HG03442 (cell line): ENCODE data around the gene MAMSTR.
"Not testable (repeated sequence)": the region's sequence is repeated elsewhere in the genome, so short reads cannot be mapped to it uniquely, and the experiment has no call there.

ENCODE experiments used
- ATAC-seq: cut with Tn5 transposase; IDR thresholded peaks from one replicate; pipeline ENCODE4 v1.9.1; 2021; ENCODE audit warnings: mild to moderate bottlenecking, moderate library complexity; ENCODE audit not compliant: unreplicated experiment

Gene MAMSTR

DNA sequence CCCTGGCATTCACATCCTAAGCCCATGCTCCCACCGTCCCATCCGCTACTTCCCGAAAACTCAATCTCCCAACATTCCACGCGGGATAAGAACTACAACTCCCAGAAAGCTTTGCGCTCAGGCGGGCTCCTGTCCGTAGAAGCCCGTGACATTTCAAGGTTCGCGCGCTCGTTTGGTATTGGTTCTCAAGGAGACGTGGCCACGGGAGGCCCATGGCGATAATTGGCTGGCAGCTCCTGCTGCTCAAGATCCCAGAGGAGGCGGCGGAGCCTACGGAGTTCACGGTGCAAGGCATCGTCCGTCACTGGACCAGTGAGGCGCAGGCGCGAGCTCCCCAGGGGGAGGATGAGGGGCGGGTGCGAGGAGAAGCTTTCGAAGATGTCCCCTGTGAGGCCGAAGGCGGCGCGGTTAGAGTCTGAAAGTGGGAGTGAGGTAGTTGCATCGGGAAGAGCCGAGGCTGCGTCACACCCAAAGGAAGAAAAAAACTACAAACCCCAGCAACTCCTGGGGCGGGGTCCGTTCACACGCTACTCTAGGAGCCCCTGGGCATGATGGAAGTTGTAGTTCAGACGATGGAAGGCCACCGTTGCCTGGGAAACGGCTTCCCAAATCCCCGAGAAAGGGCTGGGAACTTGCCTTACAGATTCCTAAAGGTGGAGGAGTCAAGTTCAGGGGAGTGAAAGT is 1.2 kb upstream of the MAMSTR start:
- ATAC-seq = peak; percentile 74

DNA sequence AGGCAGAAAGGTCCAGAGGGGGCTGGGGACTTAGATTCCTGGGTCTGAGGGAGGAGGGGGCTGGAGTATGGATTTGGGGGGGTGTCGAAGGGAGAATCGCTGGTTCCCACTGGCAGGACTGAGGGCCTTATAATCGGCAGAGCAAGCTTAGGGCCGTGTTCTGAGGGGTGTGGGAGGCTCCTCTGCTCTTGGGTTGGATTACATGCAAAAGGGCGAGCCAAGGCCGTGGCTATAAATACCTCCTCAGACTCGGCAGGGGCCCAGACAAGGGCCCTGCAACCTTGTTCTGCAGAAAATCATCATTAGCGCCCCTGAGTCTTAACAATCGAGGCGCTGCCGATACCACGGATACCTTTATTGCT is 707 bp upstream of the MAMSTR start:
- ATAC-seq = peak; percentile 9

DNA sequence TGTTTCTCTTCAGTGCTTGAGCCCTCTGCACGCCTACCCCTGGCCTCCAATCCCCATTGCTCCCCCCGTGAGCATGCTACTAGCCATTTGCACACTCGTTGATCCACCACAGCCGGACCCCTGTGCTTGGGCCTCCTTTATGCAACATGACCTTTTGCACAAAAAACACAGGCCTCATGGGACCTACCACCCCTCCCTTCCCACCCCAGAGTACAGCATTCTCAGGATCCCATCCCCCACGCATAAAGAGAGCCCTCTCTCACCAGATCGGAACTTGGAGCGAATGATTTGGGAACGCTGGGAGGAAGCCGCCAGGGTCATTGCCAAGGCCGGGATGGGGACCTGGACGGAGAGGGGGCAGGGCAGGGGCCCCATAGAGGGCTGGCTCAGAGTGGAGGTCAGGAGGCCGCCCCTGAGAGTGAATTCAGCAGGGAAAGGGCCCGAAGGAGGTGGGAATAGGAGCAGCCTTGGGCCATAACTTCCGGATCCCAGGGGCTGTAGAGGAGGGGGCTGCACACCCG is 754 bp downstream of the MAMSTR start:
- no peak for ATAC-seq

DNA sequence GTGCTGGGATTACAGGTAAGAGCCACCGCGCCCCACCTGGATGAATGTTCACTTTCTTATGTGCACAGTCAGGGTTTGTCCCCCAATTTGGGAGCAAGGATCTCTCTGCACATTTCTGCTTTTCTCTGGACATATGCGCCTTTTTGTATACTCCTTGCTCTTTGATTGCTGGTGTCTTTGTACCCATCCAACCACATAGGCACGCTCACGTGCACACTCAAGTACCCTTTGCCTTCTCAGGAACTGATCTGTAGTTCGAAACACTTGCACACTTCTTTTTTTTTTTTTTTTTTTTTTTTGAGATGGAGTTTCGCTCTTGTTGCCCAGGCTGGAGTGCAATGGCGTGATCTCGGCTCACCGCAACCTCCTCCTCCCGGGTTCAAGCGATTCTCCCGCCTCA is 1.4 kb downstream of the MAMSTR start:
- ATAC-seq = not testable (repeated sequence)

DNA sequence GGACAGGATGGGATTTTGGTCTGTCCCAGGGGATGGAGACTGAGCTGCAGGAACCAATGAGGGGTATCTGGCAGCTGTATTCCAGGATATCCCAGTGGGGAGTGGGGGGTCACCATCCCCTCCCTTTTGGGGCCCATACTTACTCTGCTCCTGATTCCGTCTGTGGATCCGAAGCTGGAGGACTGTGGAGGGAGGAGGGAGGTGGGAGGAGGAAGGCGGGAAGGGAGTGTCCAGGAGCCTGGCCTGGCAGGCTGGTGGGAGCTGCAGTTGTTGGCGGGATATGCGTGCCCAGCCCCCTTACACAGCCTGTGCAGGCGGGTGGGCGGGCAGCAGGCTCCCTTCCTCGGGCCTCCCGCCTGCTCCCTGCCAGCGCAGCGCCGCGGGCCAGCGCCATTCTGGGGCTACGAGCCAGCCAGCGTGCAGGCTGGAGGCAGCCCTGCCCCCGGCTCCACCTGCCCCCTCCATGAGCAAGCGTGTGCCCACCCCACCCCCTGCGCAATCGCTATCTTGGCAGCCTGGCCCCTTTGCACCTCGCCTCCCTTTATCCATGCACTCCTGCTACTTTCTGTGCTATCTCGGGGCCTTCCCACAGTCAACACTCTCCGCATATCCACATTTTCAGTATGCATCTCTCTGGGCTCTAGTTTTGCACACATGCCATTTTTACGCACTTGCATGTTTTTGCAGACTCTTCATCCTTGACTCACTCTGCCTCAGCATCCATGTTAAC is 2.8 kb downstream of the MAMSTR start:
- ATAC-seq = no peak

DNA sequence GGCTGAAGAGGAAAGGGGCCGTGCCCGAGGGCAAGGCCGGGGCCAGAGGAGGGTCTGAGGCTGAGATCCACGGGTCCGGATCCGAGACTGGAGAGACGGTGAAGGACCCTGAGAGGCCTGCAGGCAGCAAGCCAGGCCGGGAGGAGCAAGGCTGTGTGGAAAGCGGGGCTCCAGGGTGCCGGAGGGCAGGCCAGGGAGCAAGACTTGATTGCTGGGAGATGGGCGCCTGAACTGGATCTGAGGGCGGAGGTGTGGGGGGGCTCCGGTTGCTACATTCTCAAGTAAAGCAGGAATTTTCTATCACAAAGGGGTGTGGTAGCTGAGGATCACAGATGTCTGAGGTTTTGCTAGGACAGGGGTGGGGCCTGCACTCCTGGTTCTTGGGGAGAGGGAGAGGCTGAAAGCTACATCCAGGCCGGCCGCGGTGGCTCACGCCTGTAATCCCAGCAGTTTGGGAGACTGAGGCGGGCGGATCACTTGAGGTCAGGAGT is 3.8 kb downstream of the MAMSTR start:
- ATAC-seq = no peak

DNA sequence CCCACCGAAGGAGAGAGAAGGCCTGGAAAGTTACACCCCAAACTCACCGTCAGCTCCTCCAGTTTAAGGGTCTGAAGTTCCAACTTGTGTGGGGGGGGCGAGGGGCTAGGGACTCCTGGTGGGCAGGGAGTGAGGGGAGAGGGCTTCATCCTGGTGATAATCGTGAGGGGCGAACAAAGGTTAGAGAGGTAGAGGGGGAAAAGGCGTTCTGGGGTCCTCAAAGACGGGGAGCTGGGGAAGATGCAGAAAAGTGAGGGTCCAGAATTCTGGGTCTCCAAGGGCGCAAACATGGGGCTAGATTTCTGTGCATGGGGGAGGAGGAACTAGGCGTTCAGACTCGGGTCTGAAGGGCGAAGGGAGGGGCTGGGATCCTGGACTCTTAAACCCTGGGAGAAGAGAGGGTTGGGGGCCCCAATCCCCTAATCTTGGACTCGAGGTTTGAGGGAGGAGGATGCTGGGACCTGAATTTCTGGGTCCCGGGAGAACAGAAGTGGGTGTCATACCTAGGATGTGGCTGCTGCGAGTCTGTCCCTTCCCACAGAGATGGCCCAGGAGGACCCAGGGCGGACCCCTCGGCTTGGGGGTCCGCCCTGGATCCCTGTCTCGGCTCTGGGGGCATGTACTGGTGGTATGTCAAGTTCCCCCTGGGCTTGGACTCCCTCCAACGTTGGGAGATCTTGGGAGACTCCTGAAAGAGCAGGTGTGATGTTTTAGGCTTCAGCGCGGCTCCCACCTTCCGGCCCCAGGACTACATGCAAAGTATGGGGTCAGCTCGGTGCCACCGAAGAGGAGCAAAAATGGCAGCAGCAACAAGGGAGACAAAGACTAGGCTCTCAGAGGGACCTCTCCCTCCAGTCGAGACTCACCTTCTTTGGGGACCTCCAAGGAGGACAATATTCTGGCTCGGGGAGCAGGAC is 4.5 kb downstream of the MAMSTR start:
- no peak for ATAC-seq

DNA sequence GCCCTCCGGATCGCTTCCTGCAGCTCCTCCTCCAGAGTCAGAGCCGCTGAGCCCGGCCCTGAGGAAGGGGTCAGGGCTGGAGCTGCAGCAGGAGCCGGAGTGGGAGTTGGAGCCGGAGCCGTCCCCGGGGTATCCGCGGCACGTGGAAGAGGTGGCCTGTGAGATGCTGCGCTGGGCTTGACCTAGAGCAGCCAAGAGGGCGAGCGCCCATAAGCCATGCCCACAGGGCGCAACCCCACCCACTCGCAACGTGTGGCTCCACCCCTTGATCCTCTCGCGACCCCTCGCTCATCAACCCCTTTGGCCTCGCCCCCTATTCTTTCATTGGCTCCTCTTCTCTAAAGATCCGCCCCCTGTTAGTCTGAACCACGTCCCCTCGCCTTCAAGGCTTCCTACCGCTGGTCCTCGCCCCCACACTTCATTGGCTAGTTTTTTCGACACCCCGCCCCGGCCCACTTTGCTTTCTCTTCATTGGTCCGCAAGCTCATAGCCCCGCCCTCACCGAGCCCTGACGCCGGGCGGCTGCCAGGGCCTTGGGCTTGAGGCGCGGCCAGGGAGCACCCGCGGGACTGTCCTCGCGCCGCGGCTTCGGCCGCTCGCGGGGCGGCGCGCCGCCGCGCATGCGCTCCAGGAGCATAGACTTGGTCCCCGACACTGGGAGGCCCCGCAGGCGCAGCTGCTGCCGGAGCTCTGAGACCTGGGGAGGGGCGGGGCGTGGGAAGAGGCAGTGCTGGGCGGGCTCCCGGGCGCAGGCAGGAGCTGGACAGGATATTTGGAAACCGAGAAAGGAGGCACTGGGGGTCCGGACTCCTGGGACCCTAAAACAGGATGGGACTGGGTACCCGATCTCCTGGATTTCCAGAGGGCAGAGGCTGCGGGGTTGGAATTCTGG is 5.4 kb downstream of the MAMSTR start:
- ATAC-seq = peak; percentile 83

DNA sequence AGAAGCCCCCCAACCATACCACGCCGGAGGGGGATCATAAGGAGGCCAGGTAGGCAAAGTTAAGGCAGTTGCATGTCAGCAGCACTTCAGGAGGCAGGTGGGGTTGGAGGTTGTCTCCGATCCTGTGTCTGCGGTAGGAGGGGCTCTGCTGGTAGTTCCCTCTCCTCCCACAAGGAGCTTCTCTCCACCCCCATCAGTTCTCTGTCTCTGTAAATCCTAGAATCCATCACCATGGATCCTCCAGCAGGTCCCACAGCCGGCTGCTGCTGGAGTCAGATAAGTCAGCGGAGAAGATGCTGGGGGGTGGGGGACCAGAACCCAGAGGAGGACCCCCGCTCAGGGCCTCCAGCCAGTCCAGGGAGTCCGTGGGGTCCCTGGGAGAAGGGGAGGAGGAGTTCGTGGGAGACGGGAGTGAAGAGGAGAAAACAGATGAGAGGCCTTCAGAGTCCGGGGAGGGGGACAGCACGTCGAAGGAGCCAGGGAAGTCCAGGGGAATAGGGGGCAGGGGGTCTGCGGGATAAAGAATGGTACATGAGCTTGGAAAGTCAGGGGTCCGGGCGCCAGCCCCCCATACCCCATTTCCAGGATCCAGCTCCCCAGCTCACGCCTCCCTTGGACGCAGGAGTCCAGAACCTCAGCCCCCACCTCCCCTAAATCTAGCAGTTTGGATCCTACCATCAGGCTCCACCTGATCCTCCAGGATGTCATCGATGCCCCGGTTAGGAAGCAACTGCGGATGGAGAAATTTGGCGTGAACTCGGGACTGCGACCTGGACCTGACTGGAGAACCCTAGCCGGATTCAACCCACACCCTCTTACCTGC is 6.3 kb downstream of the MAMSTR start:
- no peak for ATAC-seq

DNA sequence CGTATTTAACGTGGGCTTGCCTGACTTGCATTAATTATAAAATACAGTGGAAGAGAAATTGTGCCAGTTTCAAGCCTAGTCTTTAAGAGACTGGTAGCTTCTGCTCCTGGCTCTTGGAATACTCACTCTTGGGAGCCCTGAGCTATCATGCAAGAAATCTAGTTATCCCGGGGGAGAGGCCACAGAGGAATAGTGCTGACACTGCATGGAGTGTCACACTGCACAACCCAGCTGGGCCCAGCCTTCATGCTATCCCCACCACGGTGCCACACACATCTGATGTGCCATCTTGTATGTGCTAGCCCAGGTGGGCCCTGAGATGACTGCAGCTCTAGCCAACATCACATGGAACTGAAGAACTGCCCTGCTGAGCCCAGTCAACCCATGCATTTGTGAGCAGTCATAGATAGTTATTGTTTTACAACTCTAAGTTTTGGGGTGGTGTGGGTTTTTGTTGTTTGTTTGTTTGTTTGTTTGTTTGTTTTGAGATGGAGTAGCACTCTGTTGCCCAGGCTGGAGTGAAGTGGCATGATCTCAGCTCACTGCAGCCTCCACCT is 8.3 kb downstream of the MAMSTR start:
- ATAC-seq = no peak

DNA sequence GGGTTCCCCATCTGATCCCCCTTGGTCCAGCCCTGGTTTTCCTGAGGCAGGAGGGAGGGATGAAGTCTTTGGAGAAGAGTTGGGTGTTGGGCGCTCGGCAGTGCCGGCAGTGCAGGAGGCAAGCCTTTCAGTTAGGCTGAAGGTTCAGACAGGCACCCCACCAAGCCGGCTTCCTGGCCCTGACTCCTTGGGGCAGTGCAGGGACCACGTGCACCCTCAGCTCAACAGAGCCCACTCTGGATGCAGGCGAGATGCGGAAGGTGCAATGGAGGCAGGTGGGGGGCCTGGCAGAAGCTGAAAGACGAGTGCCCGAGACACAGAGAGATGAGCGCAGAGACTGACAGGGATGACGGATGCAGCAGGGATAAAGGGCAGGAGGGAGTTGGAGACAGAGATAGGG is 11.1 kb downstream of the MAMSTR start:
- no peak for ATAC-seq

DNA sequence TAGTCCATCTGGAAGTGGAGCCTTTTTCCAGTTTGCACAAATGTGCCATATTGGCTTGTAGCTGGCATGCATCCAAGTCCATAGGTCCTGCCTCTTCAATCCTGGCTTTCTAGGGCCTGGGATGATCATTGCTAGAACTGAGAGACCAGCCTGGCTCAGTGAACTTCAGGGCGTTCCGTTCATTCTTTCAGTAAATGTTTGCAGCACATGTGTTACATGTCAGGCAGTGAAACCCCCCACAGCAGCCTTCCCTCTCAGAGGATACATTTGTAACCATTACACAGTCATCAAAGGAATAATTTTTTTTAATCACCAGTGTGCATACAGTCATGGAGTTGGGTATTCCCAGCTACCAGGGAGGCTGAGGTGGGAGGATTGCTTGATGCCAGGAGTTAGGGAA is 14.1 kb downstream of the MAMSTR start:
- no peak for ATAC-seq

DNA sequence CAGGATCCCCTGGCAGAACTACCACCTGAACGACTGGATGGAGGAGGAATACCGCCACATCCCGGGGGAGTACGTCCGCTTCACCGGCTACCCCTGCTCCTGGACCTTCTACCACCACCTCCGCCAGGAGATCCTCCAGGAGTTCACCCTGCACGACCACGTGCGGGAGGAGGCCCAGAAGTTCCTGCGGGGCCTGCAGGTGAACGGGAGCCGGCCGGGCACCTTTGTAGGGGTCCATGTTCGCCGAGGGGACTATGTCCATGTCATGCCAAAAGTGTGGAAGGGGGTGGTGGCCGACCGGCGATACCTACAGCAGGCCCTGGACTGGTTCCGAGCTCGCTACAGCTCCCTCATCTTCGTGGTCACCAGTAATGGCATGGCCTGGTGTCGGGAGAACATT is 16.2 kb downstream of the MAMSTR start:
- ATAC-seq = no peak

DNA sequence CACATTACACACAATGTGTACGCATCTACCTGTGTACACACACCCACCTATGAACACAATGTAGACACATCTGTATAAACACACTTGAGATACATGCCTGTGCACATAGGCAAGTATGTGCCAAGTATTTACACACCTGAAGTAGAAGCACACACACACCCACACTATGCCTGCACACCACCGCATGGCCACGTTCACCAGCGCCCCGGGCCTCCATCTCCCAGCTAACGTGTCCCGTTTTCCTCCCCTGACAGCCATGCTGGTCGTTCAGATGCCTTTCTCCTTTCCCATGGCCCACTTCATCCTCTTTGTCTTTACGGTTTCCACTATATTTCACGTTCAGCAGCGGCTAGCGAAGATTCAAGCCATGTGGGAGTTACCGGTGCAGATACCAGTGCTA is 16.8 kb downstream of the MAMSTR start:
- ATAC-seq = no peak

DNA sequence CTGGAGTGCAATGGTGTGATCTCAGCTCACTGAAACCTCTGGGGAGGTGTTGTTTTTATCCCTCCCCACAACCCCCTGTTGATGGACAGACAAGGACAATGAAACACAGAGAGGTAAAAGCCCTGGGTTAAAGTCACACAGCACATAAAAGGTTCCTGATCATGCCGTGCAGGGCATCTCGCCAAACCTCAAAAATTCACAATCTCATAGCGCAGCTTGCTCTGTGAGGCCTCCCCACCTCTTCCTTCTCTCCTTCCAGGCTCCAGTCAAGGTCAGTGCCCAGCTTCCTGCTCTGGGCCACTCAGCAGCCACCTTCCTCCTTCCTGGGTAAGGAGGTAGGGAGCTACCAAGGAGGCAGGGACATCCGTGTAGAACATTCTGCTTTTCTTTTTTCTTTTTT is 21.5 kb downstream of the MAMSTR start:
- ATAC-seq = no peak

DNA sequence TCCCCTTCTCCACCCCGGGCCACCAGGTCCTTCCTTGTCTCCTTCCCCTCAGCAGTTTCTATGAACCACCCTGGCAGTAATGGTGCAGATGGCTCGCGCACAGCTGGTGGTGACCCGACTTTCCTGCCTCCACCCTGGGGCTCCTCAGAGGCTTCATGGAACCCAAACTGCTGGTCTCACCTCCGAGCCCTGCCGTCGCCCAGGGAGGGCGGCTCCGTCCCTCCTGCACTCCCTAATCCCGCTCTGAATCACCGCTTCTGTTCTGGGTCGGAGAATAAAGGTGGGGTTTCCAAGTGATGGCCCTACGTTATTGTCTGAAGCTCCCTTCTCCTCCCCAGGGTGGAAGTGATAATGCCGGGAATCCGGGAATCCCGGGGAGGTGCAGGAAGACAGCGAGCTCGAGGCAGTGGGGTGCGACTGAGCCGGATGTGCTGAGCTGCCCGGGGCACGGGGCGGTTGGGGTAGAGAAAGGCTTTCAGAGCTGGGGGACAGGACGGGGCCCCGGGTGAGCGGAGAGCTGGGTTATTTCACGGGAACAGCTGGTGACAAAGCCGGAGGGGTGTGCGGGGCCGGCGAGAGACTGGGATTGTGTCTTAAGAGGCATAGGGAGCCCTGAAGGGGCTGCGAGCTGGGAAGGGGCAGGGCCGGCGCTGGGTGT is 23.0 kb downstream of the MAMSTR start:
- no peak for ATAC-seq

DNA sequence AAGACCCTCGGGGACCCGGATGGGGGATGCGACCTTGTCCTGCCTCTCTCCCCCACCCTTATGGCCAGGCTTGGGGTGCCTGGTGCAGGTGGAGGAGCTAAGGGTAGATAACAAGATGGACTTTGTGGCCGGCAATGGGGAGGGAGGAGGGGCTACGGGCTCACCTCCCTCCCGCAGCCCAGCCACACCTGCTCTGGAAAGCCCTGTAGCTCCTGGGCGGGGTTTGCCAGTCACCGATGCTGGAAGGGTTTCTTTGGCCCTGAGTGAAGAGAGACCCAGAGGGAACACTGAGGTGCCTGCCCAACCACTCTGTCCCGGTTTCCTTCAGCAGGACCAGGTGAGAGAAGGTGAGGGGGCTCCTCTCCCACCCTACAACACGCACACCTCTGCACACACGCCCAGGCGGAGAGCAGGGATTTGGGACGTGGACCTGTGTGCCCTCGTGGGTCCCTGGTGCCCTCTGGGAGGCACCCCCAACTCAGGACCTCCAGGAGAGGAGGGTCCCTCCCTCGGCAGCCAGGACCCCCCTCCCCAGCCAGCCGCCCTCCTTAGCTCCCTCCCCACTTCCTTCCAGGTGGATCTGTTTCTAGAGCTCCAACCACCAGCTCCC is 23.7 kb downstream of the MAMSTR start, which contains the start of gene FUT2:
Gene FUT2, plus strand, starts transcription at position 229 of the 610 bp plus-strand sequence. CDS start 6,986 bp downstream, outside the sequence.
- ATAC-seq = no peak

DNA sequence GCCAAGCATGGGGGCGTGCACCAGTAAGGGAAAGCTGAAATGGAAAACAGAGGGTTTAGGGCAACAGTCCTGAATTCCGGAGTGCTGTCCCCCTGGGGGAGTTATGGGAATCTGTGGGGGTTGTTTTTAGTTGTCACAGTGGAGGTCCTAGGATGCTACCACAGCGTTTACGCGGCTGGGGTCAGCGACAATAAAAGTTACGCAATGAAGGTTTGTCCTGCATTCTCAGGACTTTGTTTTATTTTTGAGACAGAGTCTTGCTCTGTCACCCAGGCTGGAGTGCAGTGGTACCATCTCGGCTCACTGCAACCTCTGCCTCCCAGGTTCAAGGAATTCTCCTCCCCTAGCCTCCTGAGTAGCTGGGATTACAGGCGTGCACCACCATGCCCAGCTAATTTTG is 25.9 kb downstream of the MAMSTR start:
- not testable (repeated sequence) for ATAC-seq
